ENCODE data around the gene AK6. TPM values are rescaled to one million over a fixed set of nuclear protein-coding genes. Genes with fewer than 3 reads are reported as not detected.

The AK6 gene
- total RNA-seq = 10 to 100 TPM; 21.3 to 33.0 TPM

GRCh38 chr5:69369340-69370121, at the start of gene AK6, which contains the start of the genes RAD17 and TAF9:
AK6 (minus strand) TSS chr5:69369520; CDS start chr5:69369490, 30 bp downstream.
RAD17 (plus strand) TSS chr5:69369818; CDS start chr5:69372209, 2,391 bp downstream.
TAF9 (minus strand) TSS chr5:69369520; CDS start chr5:69365737, 3,783 bp downstream.
- peak within 1 kb of the TSS; percentile 83 to 88 for H3K4me3 ChIP-seq
- WGBS = under 1% methylated on average over 39 of the region's 66 CpGs
- no peaks in the 10 kb centered on the region for H3K36me3 ChIP-seq
- H3K27me3 ChIP-seq (replicated peaks; ENCODE audit: insufficient read depth) = no peaks in the 10 kb centered on the region
- peak within 1 kb of the TSS; percentile 97 for H3K27ac ChIP-seq
- no peaks in the 10 kb centered on the region for H3K4me1 ChIP-seq (replicated peaks)
- TF ChIP-seq POLR2AphosphoS5 (IDR thresholded peaks at IDR 0.05) = peak; percentile 81
- TF ChIP-seq POLR2A (IDR thresholded peaks at IDR 0.05) = peak; percentile 51
- TF ChIP-seq CTCF (IDR thresholded peaks at IDR 0.05) = peak in 1 of 4 experiments; percentile 14
- DNase-seq (ENCODE audit: low spot score) = peak; percentile 89
- intact Hi-C loops (cut with DNase I) = no loop called here
- H3K9me3 ChIP-seq = no peaks in the 10 kb centered on the region

GRCh38 chr5:69418554-69418953, 49.2 kb upstream of the AK6 start:
- no peak for DNase-seq (ENCODE audit: low spot score)
- TF ChIP-seq POLR2AphosphoS5 (IDR thresholded peaks at IDR 0.05) (no peak), POLR2A (IDR thresholded peaks at IDR 0.05) (no peak), CTCF (IDR thresholded peaks at IDR 0.05) (no peak)
- WGBS = 98% methylated on average over 3 of the region's 3 CpGs
- no peaks in the 10 kb centered on the region for H3K36me3 ChIP-seq
- no peaks in the 10 kb centered on the region for H3K9me3 ChIP-seq
- no peak overlapping the region for H3K4me3 ChIP-seq
- no peaks in the 10 kb centered on the region for H3K4me1 ChIP-seq (replicated peaks)
- H3K27ac ChIP-seq = no peak overlapping the region
- H3K27me3 ChIP-seq (replicated peaks; ENCODE audit: insufficient read depth) = no peaks in the 10 kb centered on the region
- intact Hi-C loops (cut with DNase I) = loop anchor here (10.0 kb wide), 1 partner anchor 76 kb away; the partner anchor contains the start of gene OCLN

GRCh38 chr5:69416699-69417098, 47.4 kb upstream of the AK6 start:
- H3K4me3 ChIP-seq = peak overlapping the region in 1 of 2 donors; percentile 66
- TF ChIP-seq CTCF (IDR thresholded peaks at IDR 0.05) = no peak
- no peak for TF ChIP-seq POLR2AphosphoS5 (IDR thresholded peaks at IDR 0.05)
- no peak for TF ChIP-seq POLR2A (IDR thresholded peaks at IDR 0.05)
- H3K27me3 ChIP-seq (replicated peaks; ENCODE audit: insufficient read depth) = no peaks in the 10 kb centered on the region
- intact Hi-C loops (cut with DNase I) = loop anchor here (10.0 kb wide), 1 partner anchor 78 kb away; the partner anchor contains the start of gene OCLN
- H3K27ac ChIP-seq = no peak overlapping the region
- no peaks in the 10 kb centered on the region for H3K4me1 ChIP-seq (replicated peaks)
- no peak for DNase-seq (ENCODE audit: low spot score)
- no peaks in the 10 kb centered on the region for H3K36me3 ChIP-seq
- no peaks in the 10 kb centered on the region for H3K9me3 ChIP-seq

- Histone ChIP-seq H3K36me3 (no peaks in the 10 kb centered on the region), H3K27me3 (replicated peaks; ENCODE audit: insufficient read depth) (no peaks in the 10 kb centered on the region), H3K27ac (peak overlapping the region; percentile 88), H3K4me1 (replicated peaks) (no peaks in the 10 kb centered on the region), H3K9me3 (no peaks in the 10 kb centered on the region), H3K4me3 (peak overlapping the region; percentile 66 to 79)
- WGBS = 40% methylated on average over 6 of the region's 6 CpGs
- TF ChIP-seq POLR2A (IDR thresholded peaks at IDR 0.05) = no peak
- TF ChIP-seq CTCF (IDR thresholded peaks at IDR 0.05) = no peak
- no peak for TF ChIP-seq POLR2AphosphoS5 (IDR thresholded peaks at IDR 0.05)
- intact Hi-C loops (cut with DNase I) = loop anchor here (10.0 kb wide), 1 partner anchor 79 kb away; the partner anchor contains the start of gene OCLN
- DNase-seq (ENCODE audit: low spot score) = no peak
Observed at GRCh38 chr5:69416180-69416579, 46.9 kb upstream of the AK6 start.
